Right ventricle myocardium superior (tissue), 1 donor: ENCODE results near the gene RAD1. TPM values are rescaled to one million over a fixed set of nuclear protein-coding genes. Genes with fewer than 3 reads are reported as not detected.

ENCODE experiments used
- ATAC-seq: fragments of 200-7000 bp; cut with Tn5 transposase; one replicate; pipeline ENCODE4 v1.9.1; 2020; ENCODE audit warnings: mild to moderate bottlenecking; ENCODE audit not compliant: poor library complexity
- DNase-seq: peaks from one replicate; pipeline ENCODE4 v3.0.0-alpha.2; 2020
- intact Hi-C: fragments of 100-400 bp; cut with DNase I; formaldehyde crosslinking; loops from one replicate; pipeline ENCODE4 v1.11.2; 2022
- long read RNA-seq: library from polyadenylated mRNA; unstranded; transcript quantifications from one replicate; pipeline ENCODE4 v2.0.0, GENCODE V29; 2021
- total RNA-seq: library from RNA; stranded (reverse); fragmentation: NEBNext Ultra II Directional; extraction: Animal tissue kit (Norgen Biotek cat#: 25700); gene quantifications from one replicate; pipeline ENCODE4 v1.2.1, GENCODE V29; 2021
- donor health status: DM: no; HTN: yes; CAD: no; lungs with severe emphysema.

Gene RAD1, protein sequence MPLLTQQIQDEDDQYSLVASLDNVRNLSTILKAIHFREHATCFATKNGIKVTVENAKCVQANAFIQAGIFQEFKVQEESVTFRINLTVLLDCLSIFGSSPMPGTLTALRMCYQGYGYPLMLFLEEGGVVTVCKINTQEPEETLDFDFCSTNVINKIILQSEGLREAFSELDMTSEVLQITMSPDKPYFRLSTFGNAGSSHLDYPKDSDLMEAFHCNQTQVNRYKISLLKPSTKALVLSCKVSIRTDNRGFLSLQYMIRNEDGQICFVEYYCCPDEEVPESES
- total RNA-seq, result 21.5 TPM
- long read RNA-seq, full-length matches to known transcripts, result 13 of 45 reads
- long read RNA-seq, partial matches to known transcripts, result 18 of 45 reads
- long read RNA-seq, other reads (novel, unspliced or antisense), result 14 of 45 reads

DNA sequence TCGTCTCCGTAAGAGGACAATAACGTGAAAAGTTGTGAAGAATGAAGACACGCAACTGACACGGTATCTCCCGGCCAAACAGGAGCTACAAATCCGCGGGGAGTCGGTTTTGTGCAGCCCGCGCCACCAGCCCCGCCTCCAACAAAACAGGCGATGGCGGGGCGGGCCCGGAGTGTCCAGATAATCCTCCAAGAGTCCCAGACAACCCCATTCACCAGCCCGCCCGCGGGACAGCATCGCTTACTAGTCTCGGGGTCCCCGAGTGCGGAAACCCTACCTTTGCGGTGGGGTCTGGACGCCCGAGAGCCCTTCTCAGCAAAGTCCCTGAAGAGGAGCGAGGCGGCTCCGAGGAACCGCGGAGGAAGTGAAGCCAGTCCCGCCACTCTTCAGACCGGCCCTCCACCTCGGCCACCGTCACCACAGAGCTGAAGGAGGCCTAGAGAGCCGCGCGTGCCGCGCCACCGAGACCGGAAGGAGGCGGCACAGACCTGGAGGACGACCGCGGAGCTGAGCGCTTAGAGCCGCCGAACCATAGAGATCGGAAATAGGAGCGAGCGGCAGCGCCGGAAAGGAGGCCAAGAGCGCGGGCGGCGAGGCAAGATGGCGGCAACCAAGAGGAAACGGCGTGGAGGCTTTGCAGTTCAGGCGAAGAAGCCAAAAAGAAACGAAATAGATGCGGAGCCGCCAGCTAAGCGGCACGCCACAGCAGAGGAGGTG, at the start of gene RAD1, which contains the start of gene BRIX1:
RAD1 (minus strand) TSS at position 366 of the 717 bp plus-strand sequence. CDS start 612 bp downstream, outside the sequence.
BRIX1 (plus strand) TSS at position 573 of the 717 bp plus-strand sequence; CDS start at position 601, 28 bp downstream.
- intact Hi-C loops, result loop anchor here (10.0 kb wide), 1 partner anchor 1470 kb away; the partner anchor contains the start of gene TARS1

DNA sequence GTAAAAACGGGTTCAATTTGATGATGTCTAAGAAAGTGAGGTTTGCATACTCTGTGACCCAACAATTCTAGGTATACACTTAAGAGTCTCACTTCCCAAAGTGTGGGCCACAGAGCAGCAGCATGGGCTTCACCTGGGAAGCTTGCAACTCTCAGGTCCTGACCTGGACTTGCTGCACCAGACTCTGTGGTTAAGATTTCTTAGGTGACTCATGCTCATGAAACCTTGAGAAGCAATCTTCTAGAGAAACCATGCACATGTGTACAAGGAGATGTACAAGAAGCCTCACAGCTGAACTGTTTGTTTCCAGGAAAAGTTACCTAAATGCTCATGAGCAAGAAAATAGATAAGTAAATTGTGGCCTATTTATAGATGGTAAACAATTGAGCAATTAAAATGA, 44.0 kb upstream of the RAD1 start:
- DNase-seq, result no peak
- intact Hi-C loops, result no loop called here

More for the DNA sequence above, at the start of gene RAD1, which contains the start of gene BRIX1:
- peak; percentile 100 for ATAC-seq
- DNase-seq, result peak; percentile 98

DNA sequence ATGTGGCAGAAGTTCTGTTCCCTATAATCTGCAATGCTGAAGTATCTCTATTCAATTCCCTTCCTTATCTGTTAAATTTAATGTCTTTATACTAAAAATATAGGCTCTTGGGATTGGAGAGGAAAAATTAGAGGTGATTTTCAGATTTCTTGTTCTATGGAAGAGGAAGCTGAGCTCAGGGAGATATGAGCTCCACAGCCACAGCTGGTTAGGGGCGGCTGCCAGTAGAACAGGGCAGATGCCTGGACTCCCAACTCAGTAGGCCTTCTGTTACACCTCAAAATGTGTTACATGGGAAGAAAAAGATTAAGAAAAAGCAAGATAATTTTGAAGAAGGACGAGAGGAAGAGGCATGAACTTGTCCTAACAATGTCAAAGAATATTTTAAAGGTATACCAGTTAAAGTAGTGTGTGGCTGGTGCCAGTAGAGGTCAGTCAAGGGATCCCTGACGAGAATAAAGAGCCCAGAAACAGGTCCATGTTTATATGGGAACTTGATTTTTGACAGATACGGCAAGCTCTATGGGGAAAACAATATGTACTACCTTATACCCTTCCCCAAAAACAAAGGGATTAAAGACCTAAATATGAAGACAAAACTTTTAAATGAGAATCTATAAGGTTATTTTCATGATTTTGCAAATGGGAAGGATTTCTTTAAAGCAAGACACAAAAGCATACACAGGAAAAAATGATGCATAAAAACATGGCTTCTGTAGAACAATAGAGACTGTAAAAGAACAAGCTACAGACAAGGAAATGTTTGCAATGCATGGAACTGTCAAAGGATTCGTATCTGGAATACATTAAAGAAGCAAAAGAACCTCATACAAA, 42.8 kb upstream of the RAD1 start:
- ATAC-seq (peak; percentile 62), DNase-seq (no peak)
- intact Hi-C loops, result no loop called here

More for the DNA sequence above, 44.0 kb upstream of the RAD1 start:
- ATAC-seq, result no peak

DNA sequence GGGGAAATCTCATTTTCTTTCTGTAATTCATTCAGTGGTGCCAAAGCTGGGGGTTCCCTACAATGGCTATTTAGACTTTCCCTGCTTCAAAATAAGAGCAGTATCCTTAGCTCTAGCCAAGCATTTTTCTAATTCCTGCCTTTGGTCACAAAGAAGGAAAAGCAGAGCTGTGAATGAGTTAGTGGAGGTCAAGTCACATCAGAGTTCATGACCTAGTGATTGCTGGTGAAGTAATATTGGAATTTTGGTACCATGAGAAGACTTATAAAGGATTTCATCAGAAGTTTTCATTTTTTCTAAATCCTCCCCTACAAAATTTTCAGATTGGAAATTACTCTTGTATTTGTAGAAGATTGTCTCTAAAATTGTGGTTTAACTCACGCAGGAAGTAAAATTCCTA, 42.0 kb upstream of the RAD1 start:
- ATAC-seq, result no peak
- DNase-seq, result no peak
- intact Hi-C loops, result no loop called here

DNA sequence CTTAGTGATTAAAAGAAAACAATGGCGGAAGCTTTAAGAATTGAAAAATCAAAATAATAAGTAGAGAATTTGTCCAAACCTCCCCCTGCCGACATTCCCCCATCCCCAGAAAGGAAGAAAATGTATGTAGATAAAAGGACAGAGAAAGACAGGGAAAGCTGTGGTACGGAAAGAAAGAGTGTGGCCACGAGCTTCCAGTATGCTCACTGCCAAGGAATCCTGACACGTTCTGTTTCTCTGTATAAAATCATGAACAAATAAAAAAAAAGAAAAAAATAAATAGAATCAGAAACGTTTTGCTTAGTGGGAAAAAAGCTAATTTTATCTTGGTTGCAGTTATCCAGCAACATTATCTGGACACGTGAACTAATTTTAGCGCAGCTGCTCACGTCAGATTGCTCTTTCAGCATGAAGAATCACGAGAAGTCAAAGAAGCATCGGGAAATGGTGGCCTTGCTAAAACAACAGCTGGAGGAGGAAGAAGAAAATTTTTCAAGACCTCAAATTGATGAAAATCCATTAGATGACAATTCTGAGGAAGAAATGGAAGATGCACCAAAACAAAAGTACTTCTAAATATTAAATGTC, 29.2 kb upstream of the RAD1 start:
- ATAC-seq (peak; percentile 79), DNase-seq (no peak)
- intact Hi-C loops, result no loop called here

DNA sequence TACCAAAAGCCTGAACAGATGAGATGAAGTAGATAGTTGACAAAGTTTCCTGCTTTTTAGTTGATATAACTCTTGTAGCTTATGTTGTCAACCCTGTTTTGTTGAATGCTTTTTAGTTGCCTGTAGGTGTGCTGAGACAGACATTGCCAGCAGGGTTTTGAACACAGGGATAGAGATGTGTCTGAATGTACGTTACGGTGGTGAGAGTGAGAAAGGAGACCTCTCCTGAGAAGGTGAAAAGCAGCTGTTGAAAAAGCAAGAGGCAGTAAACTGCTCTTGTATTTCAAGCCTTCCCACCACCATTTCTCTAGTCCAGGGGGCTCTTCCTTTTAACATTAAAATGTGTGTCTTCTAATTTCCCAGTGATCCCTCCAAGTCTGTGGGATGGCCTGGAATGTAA, 28.7 kb upstream of the RAD1 start:
- DNase-seq, result no peak
- intact Hi-C loops, result no loop called here
- peak; percentile 52 for ATAC-seq

DNA sequence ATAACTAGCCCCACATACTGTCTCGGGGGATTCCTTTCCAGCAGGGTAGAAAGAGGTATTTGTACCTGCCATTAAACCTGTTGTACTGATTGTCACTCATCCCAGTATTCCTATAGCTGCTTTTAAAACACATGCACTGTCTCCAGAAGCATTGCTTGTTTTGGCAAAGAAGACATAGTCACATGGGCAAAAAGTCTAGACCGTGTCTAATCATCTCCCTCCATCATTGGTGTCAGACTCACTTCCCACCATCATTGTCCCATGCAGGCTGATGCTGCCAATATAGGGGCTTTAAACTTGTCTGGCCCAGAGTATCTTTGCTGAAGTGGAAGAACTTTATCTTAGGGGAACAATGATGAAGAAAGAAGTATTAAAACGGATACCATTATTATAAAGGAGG, 26.6 kb upstream of the RAD1 start:
- ATAC-seq (no peak), DNase-seq (no peak)
- intact Hi-C loops, result no loop called here

DNA sequence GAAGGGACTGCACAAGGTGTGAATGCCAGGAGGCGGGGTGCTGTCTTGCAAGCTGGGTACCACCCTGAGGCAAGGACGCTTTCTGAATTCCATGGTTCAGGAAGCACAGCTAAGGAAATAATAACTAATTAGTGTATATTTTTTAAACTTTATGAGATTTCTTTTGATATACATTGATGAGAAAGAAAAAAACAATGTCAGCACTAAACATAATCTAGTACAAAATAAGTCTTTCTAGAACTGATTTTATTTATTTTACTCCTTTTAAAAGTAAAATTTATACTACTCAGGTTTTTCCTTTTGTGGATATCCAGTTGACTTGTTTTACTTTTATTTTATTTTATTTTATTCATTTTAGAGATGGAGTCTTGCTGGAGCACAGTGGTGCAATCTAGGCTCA, 17.6 kb upstream of the RAD1 start:
- intact Hi-C loops, result no loop called here
- DNase-seq (no peak), ATAC-seq (no peak)

DNA sequence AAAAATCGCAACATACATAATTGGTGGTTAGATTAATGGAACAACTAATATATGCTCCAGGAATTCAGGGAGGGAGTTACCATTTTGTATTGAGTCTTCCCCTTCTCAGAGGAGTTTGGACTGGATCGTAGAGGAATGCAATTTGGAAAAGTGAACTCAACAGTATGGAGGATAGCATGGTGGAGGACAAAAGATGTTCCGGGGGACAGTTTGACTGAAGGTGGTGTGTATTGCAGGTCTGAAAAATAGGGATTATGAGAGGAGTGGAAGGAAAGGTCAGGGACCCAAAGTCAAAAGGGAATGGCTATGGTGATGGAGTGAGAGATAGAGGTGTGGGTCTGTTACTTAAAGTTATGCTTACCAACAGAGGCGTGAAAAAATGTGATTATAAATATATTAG, 15.6 kb upstream of the RAD1 start:
- DNase-seq, result no peak
- ATAC-seq, result no peak
- intact Hi-C loops, result no loop called here

DNA sequence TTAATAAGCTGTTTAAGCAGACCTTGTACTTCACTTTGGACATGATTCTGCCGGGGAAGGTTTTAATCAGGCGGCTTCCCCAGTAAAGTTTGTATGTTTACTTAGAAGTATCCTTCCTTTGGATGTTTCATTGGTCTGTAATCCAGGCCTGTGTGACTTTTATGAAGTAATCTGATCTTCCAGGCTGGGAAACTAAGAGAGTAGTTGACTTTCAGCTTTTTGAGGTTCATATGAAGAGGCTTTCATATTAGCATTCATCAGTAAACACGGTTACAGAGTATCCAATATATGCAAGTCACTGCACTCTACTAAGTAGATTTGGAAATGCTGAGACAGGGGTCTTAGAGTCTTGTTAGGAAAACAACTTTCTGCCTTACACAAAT, 15.1 kb upstream of the RAD1 start:
- DNase-seq (no peak), ATAC-seq (no peak)
- intact Hi-C loops, result no loop called here

DNA sequence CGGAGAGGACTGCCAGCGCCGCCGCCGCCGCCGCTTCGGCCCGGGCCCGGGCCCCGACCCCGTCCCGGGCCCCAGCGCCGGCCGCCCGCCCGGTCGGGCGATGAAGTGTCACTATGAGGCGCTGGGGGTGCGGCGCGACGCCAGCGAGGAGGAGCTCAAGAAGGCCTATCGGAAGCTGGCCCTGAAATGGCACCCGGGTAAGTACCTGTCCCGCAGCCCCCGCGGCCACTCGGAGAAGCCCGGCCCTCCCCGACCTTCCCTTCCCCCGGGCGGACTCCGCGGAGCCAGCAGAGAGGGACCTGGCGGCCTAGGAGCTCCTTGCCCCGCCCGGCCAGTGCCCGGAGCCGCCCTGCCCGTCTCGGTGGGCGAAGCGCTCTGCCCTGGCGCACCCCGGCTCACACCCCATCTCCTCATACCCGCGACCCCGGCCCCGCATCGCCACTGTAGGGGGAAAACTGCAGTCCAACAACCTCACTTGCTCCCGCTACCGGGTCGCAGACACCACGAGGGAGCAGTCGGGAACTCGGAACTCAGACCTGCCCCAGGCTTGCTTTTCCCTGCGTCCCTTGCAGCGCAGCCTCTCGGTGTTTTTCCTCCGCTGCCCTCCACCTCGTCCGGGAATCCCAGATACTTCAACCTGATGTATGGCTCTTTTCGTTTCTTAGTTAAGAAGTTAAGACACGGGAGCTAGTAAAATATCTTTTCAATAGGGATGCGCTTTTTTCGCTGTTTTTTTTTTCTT, 14.6 kb upstream of the RAD1 start:
- ATAC-seq, result peak; percentile 82
- intact Hi-C loops, result no loop called here
- peak; percentile 95 for DNase-seq

DNA sequence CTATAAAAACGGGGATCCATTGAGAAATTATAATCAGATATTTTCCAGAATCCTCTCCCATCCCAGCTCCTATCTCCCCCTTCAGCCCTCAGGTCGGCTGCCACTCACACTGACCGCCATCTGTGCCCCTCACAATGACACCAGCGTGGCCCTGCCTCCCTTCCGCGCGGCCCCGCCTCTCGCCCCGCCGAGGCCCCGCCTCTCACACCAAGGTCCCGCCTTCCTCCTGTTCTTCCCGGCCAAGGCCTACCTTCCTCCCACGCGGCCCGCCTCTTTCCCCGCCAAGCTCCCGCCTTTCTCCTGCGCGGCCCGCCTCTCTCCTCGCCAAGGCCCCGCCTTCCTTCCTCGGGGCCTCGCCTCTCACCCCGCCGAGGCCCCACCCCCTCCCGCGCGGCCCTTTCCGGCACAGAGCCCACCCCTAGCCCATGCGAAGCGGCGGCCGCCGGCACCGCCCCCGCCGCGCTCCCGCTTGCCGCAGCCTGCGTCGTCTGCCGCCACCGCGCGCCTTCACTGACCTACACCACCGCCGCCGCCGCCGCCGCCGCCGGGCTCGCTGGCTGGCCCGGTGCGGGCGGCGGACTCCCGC, 13.9 kb upstream of the RAD1 start, which contains the start of gene DNAJC21:
DNAJC21 (plus strand) TSS at position 426 of the 586 bp plus-strand sequence. CDS start 261 bp downstream, outside the sequence.
- intact Hi-C loops, result no loop called here
- ATAC-seq (peak; percentile 98), DNase-seq (peak; percentile 99)

DNA sequence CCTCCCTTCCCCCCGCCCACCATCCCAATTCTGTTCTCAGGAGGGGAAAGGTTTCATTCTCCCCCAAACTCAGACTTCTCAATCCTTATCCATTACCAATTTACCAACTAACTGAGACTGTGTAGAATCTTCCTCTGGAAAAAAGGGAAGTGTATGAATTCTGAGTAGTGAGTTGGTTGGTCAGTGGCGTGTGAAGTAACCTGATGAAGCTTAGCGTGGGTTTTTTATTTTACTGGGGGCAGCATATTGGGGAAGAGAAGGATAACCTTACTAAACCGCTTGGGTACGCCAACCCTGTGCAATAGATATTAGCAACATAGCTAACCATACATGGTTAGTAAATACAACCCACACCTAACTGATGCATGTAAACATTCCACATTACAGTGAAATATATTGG, 13.0 kb upstream of the RAD1 start:
- ATAC-seq (no peak), DNase-seq (no peak)
- intact Hi-C loops, result no loop called here

DNA sequence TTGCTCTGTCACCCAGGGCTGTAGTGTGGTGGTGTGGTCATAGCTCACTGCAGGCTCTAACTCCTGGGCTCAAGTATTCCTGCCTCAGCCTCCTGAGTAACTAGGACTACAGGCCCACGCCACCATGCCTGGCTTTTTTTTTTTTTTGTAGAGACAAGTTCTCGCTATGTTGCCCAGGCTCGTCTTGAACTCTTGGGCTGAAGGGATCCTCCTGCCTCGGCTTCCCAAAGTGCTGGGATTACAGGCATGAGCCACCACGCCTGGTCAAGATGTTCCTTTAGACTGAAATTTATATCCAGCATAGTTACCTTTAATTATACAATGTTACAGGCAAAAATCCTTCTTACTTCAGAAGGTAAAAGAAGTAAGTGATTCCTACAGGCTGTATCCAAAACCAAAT, 12.5 kb upstream of the RAD1 start:
- DNase-seq, result no peak
- intact Hi-C loops, result no loop called here
- no peak for ATAC-seq

DNA sequence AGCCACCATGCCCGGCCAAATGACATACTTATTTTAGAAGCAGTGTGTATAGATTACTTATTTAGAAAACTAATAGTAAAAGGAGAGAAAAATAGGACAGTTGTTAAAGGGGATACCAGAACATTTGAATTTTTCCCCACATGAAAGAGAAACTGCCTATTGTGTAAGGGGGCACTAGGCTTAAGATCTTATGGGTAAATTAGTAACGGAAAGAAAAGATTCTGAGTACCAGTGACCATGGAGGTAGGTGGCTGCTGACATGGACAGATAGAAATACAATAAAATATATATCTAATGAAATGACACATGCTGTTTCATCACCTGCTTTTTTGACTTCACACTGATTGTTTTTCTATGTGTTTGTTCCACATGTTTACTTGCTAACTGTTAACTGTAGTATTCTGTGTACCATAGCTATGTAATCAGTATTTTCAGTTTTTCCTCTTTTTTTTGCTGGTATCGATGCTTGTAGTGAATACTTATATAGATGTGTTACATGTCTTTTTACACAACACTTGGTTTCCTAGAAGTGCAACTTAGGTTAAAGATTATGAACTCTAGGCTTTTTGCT, 11.1 kb upstream of the RAD1 start:
- ATAC-seq (no peak), DNase-seq (no peak)
- intact Hi-C loops, result no loop called here

DNA sequence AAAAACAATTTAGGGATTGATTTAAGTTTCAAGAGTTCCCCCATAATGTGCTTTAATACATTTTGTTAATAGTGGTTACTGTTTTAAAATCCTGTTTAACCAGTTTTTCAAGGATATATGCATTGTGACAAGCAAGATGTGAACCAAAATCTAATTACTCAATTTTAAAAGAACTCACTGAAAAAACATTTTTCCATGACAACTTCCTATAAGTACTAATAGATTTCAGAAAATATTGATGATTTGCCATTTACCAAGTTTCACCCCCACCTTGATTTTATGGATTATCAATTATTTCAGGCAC, 9.1 kb upstream of the RAD1 start:
- ATAC-seq (no peak), DNase-seq (no peak)
- intact Hi-C loops, result no loop called here

DNA sequence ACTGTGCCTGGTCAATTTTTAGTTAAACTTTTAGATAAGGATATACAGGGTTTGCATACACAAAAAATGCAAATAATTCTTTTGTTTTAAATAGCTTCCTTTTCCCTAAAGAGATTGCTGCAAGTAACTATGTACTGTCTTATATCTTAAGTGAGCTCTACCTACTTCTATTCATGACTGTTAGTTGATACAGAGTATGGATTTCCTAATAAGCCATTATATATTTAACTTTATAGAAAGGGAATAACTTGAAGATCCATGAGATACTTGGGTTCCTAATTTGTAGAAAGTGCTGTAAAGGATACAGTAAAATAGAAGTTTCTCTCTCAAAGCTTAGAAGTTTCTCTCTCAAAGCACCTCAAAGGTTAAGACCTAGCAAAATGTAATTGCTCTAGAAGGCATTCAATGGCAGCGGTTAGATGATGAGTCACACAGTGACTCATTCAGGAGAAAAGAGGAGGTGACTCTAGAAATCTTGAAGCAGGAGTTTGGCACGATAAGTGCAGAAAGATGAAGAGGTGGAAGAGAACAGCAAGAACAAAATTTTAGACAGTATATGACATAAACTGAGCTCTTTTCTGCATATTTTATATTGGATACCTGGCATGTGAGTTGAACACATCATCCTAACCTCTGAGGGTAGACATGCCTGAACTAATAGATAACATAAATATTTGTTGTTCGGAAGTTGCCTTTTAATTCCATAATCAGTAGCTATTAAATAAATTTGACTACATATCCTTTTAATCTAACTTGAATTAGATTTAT, 8.6 kb upstream of the RAD1 start:
- intact Hi-C loops, result no loop called here
- ATAC-seq, result no peak
- DNase-seq, result no peak
